ENCODE results near the gene DUSP22.

DUSP22 gene

DNA sequence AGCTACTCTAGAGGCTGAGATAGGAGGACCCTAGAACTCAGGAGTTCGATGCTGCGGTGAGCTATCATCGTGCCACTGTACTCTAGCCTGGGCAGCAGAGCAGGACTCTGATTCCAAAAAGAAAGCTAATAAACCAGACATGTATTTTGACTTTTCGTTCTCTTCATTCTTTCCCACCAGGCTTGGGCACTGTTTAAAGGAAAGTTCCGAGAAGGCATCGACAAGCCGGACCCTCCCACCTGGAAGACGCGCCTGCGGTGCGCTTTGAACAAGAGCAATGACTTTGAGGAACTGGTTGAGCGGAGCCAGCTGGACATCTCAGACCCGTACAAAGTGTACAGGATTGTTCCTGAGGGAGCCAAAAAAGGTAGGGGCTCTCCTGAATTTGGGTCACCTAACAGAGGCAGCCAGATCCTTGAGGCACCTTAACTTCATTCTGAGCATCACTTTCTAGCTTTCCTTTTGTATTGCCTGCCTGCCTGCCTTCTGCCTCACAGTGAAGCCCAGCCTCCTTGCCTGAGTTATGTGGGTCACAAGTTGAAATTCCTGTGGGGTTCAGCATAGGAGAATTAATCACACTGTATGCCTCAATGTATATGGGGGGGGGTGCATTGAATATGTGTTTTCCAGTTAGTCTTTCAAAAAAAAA lies 102.5 kb downstream of the DUSP22 start:
- Histone ChIP-seq H4K20me1 (ENCODE audit: insufficient read depth, low read length) (no peaks in the 10 kb centered on the region), H3K27me3 (ENCODE audit: insufficient read depth, low read length, poor library complexity) (peaks cover 7% of the 10 kb centered on the region)
- ATAC-seq (ENCODE audit: insufficient read depth, low read depth) = no peak

DNA sequence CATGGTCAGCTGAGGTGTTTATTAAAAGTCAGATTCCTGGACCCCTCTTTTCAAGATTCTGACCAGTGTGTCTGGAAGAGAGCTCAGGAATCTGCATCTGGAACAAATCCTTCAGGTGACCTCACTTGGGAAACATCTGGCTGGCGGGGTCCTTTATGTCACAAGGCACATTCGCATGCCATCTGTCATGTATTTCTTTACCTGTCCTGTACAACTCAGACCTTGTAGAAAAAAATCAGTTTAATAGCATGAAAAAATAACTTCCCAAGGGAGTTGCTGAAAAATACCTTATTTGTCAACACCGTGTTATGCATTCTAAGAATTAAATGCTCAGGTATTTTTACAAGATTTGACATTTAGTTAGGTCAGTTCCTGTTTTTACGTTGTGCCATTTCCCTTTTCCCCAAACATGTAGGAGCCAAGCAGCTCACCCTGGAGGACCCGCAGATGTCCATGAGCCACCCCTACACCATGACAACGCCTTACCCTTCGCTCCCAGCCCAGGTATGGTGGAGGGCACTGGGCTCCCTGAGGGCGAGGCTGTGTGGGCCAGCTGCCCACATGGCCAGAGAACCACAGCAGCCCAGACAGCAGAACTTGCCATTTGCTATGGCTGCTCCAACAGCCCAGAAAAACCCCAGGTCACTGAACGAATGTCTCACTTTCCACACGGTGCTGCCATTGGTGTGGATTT lies 103.3 kb downstream of the DUSP22 start:
- Histone ChIP-seq H3K27me3 (ENCODE audit: insufficient read depth, low read length, poor library complexity) (peaks cover 7% of the 10 kb centered on the region), H3K4me1 (ENCODE audit: insufficient read depth, low read length) (no peaks in the 10 kb centered on the region), H3K27ac (ENCODE audit: low read length) (no peak overlapping the region), H2AFZ (ENCODE audit: low read depth, low read length) (no peak overlapping the region), H3K79me2 (ENCODE audit: insufficient read depth, low read length) (no peaks in the 10 kb centered on the region), H3K4me3 (ENCODE audit: low read depth in 1 of 2, low read length in 2 of 2) (no peak overlapping the region), H3K9me3 (ENCODE audit: insufficient read depth, low read length, severe bottlenecking) (no peaks in the 10 kb centered on the region), H3K9ac (ENCODE audit: low read depth, low read length) (no peak overlapping the region), H4K20me1 (ENCODE audit: insufficient read depth, low read length) (no peaks in the 10 kb centered on the region), H3K4me2 (ENCODE audit: insufficient read depth, low read length) (no peak overlapping the region), H3K36me3 (ENCODE audit: insufficient read depth, low read length) (no peaks in the 10 kb centered on the region)
- no peak for ATAC-seq (ENCODE audit: insufficient read depth, low read depth)
- DNase-seq = no peak
- no peak for TF ChIP-seq EZH2 (IDR thresholded peaks at IDR 0.05; ENCODE audit: borderline replicate concordance, low read depth, low read length, severe bottlenecking)
- TF ChIP-seq, protein P1, sequence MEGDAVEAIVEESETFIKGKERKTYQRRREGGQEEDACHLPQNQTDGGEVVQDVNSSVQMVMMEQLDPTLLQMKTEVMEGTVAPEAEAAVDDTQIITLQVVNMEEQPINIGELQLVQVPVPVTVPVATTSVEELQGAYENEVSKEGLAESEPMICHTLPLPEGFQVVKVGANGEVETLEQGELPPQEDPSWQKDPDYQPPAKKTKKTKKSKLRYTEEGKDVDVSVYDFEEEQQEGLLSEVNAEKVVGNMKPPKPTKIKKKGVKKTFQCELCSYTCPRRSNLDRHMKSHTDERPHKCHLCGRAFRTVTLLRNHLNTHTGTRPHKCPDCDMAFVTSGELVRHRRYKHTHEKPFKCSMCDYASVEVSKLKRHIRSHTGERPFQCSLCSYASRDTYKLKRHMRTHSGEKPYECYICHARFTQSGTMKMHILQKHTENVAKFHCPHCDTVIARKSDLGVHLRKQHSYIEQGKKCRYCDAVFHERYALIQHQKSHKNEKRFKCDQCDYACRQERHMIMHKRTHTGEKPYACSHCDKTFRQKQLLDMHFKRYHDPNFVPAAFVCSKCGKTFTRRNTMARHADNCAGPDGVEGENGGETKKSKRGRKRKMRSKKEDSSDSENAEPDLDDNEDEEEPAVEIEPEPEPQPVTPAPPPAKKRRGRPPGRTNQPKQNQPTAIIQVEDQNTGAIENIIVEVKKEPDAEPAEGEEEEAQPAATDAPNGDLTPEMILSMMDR (IDR thresholded peaks at IDR 0.05; ENCODE audit: borderline replicate concordance, extremely low read depth, low read length, poor library complexity, severe bottlenecking) = no peak

More for the DNA sequence above, 102.5 kb downstream of the DUSP22 start:
- Histone ChIP-seq H3K79me2 (ENCODE audit: insufficient read depth, low read length) (no peaks in the 10 kb centered on the region), H3K36me3 (ENCODE audit: insufficient read depth, low read length) (no peaks in the 10 kb centered on the region), H3K9ac (ENCODE audit: low read depth, low read length) (no peak overlapping the region), H3K27ac (ENCODE audit: low read length) (no peak overlapping the region), H3K4me1 (ENCODE audit: insufficient read depth, low read length) (no peaks in the 10 kb centered on the region), H2AFZ (ENCODE audit: low read depth, low read length) (no peak overlapping the region), H3K4me2 (ENCODE audit: insufficient read depth, low read length) (no peak overlapping the region), H3K4me3 (ENCODE audit: low read depth in 1 of 2, low read length in 2 of 2) (no peak overlapping the region), H3K9me3 (ENCODE audit: insufficient read depth, low read length, severe bottlenecking) (no peaks in the 10 kb centered on the region)
- TF ChIP-seq, protein P1 (IDR thresholded peaks at IDR 0.05; ENCODE audit: borderline replicate concordance, extremely low read depth, low read length, poor library complexity, severe bottlenecking) = no peak
- no peak for TF ChIP-seq EZH2 (IDR thresholded peaks at IDR 0.05; ENCODE audit: borderline replicate concordance, low read depth, low read length, severe bottlenecking)
- DNase-seq = no peak

DNA sequence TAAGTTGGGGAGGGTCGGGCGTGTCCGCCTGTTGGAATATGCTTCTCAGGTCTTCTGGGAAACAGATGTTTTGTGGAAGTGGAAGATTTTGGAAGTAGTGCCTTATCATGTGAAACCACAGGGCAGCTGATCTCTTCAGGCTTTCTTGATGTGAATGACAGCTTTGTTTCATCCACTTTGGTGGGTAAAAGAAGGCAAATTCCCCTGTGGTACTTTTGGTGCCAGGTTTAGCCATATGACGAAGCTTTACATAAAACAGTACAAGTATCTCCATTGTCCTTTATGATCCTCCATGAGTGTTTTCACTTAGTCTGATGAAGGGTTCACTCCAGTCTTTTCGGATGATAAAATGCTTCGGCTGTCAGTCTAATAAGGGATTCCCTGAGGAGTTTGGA lies 103.8 kb downstream of the DUSP22 start:
- no peak for DNase-seq
- Histone ChIP-seq H3K27me3 (ENCODE audit: insufficient read depth, low read length, poor library complexity) (peaks cover 7% of the 10 kb centered on the region), H3K9ac (ENCODE audit: low read depth, low read length) (no peak overlapping the region), H2AFZ (ENCODE audit: low read depth, low read length) (no peak overlapping the region), H3K27ac (ENCODE audit: low read length) (no peak overlapping the region), H3K9me3 (ENCODE audit: insufficient read depth, low read length, severe bottlenecking) (no peaks in the 10 kb centered on the region), H3K79me2 (ENCODE audit: insufficient read depth, low read length) (no peaks in the 10 kb centered on the region), H3K4me2 (ENCODE audit: insufficient read depth, low read length) (no peak overlapping the region), H3K4me3 (ENCODE audit: low read depth in 1 of 2, low read length in 2 of 2) (no peak overlapping the region), H3K36me3 (ENCODE audit: insufficient read depth, low read length) (no peaks in the 10 kb centered on the region), H3K4me1 (ENCODE audit: insufficient read depth, low read length) (no peaks in the 10 kb centered on the region), H4K20me1 (ENCODE audit: insufficient read depth, low read length) (no peaks in the 10 kb centered on the region)
- TF ChIP-seq EZH2 (IDR thresholded peaks at IDR 0.05; ENCODE audit: borderline replicate concordance, low read depth, low read length, severe bottlenecking) = no peak
- TF ChIP-seq, protein P1 (IDR thresholded peaks at IDR 0.05; ENCODE audit: borderline replicate concordance, extremely low read depth, low read length, poor library complexity, severe bottlenecking) = no peak
- no peak for ATAC-seq (ENCODE audit: insufficient read depth, low read depth)

Measured in DND-41 (cell line).